HG02763 (cell line): Measurements from ENCODE around the gene KIAA1614.
A peak's percentile ranks its signal among the peaks of the same experiment; 100 is the strongest.

ENCODE experiments used
- ATAC-seq: cut with Tn5 transposase; IDR thresholded peaks from one replicate; pipeline ENCODE4 v1.9.1; 2021; ENCODE audit warnings: mild to moderate bottlenecking, moderate library complexity; ENCODE audit not compliant: unreplicated experiment

Gene KIAA1614

GRCh38 chr1:180939073-180939710, 26.5 kb downstream of the KIAA1614 start:
- no peak for ATAC-seq

DNA sequence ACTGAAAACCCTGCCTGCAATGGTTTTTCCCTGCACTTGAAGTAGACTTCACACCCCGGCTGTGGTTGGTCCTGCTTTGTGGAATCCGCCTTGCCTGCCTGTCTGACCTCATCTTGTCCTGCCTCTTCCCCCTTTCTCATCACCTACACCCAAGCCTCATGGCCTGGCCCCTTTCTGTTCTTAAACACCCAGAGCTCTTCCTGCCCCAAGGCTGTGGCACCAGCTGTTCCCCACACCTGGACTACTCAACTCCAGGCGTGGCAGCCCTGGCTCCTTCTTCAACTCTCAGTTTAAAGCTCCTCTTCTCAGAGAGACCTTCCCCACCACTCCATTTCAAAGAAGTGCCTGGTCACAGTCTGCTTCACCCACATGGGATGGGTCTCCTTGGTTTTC, 27.0 kb downstream of the KIAA1614 start:
- ATAC-seq: no peak

DNA sequence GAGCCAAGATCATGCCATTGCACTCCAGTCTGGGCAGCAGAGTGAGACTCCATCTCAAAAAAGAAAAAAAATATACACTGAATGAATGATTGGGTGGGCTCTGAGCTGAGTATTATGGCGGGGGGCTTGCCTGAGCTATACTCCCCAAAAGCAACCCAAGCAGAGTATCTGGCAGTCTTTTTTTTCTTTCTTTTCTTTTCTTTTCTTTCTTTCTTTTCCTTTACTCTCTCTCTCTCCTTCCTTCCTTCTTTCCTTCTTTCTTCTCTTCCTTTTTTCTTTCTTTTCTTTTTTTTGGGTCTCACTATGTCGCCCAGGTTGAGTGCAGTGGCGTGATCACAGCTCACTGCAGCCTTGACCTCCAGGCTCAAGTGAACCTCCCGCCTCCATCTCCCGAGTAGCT, 27.7 kb downstream of the KIAA1614 start:
- no peak for ATAC-seq

DNA sequence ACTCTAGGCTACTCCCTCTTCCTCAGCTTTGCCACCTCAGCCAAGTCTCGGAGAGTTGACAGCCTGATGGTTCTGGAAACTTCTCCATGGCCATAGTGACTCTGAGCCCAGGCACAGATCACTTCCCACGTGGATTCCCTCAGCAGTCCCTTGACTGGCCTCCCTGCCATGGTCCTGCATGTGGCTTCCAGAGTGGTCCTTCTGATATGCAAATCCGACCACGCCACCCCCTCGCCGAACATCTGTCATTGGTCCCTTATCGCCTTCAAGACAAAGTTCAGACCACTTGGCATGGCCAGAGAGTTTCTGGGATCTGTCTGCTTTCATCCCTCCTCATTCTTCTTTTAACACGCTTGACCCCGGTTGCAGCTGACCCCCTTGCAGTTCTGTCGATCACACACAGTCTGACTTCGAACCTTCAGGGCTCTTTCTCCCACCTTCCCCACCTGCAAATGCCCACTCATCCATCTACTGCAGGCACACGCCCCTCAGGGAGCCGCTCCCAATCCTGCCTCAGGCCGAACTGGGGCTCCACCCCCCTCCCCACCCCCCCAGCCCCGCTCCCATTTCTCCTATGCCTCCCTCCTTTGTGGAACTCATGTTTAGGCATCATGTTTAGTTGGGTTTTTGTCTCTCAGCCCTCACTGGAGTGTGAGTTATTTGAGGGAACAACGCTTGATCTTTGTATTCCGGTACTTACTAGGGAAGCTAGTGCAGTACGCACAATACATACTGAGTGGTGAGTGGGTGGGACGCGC, 29.0 kb downstream of the KIAA1614 start:
- no peak for ATAC-seq

GRCh38 chr1:180945151-180945550, 32.5 kb downstream of the KIAA1614 start:
- ATAC-seq: no peak

DNA sequence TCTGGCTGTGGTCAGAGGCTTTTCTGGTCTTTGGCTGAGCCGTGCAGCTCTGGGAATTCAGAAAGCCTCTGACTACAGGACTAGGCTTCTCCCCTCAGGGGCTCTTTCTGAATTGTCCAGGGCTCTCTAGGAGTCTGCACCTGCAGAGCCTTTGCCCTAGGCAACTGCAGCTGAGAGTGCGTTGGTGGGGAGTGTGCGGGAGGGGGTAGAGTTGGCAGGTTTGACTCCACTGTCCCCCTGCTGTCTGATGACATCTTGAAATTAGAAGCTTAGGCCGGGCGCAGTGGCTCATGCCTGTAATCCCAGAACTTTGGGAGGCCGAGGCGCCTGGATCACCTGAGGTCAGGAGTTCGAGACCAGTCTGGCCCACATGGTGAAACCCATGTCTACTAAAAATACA, 32.9 kb downstream of the KIAA1614 start:
- ATAC-seq: no peak

GRCh38 chr1:180946056-180946455, 33.4 kb downstream of the KIAA1614 start:
- no peak for ATAC-seq

DNA sequence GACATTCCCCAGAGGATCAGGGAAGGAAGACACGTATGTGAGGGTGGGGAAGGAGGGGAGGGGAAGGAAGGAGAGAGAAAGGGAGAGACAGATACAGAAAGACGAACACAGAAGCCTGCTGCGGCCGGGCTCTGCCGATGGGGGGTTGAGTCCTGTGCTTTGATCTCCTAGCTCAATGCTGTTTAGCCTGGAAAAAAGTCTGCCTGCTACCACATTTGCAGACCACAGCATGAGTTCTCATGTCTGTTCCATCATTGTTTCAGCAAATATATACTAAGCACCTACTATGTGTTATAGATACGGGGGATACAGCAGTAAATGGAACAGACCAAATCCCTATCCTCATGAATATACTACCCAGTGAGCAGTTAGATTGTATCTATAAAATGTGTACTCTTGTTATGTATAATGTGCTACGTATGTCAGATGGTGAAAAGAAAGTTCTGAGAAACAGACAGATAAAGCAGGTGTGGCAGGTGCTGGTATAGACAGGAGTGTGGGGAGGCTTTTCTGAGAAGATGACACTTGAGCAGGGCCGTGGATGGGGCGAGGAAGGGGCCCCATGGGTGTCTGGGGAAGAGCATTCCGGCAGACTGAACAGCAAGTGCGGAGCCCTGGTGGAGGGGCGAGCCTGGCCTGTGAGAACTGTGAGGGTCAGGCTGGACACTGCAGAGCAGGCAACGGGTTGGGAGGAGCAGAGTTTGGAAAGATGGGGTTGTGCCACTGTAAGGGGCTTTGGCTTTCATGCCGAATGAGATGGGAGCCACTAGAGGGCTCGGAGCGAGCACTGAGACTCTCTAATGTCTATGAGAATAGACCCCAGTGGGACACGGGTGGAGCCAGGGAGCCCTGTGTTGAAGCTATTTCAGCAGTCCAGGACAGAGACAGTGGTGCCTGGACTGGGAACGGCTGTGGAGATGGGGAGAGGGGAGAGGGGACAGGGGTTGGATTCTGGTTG, 34.1 kb downstream of the KIAA1614 start:
- ATAC-seq: no peak

- no peak for ATAC-seq
Measured at GRCh38 chr1:180947499-180947885, 34.8 kb downstream of the KIAA1614 start.

DNA sequence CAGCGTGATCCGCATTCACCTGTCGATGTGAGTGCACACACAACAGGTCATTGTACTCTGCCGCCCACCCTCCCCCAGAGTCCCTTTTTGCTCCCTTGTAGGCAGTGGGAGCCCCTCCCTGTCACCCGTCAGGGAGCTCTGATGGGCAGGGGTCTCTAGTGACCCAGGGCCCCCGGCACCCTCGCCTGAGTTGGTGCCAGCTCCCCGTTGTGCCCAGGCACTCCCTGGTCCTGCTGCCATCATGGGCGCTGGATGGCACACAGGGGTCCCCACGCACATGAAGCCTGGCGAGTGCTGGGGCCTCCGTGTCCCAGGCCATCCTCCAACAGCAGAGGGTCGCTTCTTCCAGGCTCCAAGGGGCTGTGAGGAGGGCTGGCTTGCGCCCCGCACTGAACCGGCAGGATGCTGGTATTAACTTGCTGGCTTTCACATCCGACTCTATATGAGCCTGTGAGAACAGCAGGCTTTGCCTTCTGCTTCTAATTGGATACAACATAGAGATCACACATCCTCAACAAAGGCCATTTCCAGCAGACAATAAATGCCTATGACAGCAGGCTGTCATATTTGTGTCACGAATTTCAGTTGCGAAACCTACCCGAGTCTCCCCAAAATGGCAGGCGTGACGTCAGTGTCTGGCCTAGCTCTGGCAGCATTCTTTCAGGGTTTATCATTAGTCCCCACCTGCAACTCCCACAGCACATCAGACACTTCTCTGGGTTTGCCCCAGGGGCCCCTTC, 35.4 kb downstream of the KIAA1614 start:
- no peak for ATAC-seq

DNA sequence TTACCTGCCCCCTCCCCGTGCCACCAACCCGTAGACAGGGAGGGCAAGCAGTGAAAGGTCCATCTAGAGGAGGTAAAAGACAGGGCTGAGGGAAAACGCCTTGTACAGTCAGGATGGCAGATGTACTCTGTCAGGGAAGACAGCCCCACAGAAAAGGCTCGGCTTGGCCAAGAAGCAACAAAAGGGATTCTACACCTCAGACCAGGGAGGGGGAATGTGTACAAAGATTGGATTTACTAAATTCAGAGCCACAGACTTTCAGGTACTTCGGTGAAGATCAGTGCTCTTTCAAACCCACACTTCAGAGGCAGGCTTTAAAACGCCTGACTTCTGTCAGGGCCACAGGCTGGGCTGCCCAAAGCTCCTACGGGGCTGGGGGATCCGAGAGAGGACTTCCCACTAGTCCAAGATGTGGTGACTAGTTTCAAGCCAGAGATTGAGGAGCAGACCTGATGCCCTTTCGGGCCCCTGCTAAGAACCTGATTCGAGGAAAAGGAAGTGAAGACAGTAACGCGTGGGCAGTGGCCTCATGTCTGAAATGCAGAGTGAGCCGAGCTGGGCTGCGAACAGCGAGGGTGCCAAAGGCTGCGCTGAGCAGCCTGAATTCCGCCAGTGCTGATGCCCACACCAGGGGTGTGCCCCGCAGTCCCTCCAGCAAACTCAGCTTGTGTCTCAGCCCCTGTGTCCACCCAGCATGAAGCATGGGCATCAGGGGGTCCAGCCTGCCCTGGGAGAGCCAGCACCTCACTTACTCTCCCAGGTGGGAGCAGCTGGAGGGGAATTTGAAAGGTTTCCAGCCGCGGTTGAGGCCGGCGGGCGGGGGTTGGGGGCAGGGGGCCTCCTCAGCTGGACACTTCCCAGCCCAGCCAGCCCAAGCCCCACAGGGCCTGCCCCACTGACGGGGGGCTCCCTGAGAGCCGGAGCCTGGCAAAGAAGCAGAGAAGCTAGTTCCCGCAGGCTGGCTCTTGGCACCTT, 36.2 kb downstream of the KIAA1614 start:
- no peak for ATAC-seq

DNA sequence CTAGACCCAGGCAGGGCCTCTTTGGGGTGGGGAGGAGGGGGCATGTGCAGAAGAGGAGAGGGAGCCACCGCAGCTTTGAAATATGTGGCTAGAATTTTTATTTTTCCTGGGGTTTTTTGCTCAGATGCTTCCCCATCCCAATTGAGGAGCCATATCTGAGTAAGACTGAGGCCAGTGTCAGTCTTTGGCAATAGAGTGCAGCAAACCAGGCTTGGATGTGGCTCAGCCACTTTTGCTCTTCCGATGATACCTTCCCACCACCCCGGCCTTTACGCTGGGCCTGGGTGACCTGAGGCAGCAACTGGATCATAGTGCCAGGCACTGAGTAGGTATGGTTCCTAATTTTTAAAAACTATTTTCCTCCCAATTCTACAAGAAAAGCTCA, 36.9 kb downstream of the KIAA1614 start:
- no peak for ATAC-seq

DNA sequence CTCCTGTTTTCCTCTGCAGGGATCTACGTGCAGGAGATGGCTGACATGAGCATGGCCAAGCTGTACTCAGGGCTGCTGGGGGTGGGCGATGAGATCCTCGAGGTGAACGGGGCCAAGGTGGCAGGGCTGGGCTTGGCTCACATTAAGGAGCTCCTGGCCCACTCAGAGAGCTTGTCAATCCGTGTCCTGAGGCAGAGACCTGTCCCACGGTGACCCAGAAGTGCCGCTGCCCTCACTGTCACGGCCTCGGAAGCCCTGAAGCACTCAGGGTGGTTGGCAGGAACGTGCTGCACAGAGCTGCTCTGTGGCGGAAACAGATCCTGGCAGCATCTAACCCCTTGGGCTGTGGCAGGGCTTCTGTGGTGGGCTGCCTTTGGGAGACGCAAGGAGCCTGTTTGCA, 37.6 kb downstream of the KIAA1614 start:
- no peak for ATAC-seq

GRCh38 chr1:180951186-180951745, 38.6 kb downstream of the KIAA1614 start:
- ATAC-seq: no peak

DNA sequence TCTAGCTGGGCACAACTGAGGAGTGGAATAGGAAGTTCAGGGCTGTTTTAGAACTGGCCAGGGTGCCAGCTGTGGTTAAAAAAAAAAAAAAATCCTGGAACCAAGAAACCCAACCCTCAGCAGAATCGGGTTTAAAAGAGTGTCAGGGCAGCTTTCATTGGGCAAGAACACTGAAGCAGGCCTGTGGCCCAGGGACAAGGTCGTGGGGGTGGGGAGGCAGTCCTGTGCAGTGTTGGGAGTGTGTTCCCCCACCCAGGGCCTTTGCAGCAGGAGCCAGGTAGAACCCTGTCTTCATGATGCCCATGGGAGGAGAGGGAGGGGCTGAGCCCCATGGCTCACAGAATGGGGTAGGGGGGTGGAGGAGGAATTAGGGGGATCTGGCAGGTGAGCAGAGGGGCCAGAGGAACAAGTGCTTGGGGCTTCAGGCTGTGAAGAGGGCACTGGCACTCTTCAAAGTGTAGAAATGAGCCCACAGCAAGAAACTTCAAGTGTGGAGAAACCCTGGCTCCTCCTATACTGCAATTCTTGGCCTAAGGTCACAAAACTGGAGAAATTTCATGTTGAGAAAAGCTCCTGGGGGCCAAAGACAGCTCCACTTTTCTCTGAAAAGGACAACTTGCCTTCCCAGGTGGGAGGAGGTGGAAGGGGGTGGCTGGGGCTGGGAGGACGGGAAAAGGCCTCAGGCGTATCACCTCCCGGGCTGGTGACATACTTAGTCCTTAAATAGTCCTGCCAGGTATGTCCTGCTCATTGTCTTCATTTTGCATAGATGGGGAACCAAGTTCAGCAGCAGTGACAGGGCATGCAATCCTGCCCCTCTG, 39.3 kb downstream of the KIAA1614 start:
- no peak for ATAC-seq

DNA sequence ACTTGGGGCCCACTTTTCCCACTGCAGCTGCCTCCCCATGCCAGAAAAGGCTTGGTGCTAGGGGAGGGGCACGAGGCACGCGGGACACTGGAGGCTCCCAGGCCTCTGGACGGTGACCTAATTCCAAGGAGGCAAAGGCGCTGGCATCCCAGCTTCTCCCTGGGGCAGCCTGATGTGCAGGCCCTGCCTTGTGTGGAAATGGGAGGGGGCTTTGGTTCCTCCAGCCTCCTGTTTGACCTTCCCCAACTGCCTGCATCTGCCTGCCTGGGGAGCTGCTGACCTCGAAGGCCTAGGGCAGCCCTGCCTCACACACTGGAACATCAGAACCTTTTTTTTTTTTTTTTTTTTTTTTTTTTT, 39.9 kb downstream of the KIAA1614 start:
- ATAC-seq: no peak

- peak; percentile 13 for ATAC-seq
Measured at GRCh38 chr1:180953291-180954004, 40.8 kb downstream of the KIAA1614 start.
